Measurements from ENCODE around the gene FLT4. TPM values are rescaled to one million over a fixed set of nuclear protein-coding genes. Genes with fewer than 3 reads are reported as not detected.
"Not testable (repeated sequence)": the region's sequence is repeated elsewhere in the genome, so short reads cannot be mapped to it uniquely, and the experiment has no call there.

FLT4 gene
- total RNA-seq, 1 donor from 2014 or later, result 541 TPM

DNA sequence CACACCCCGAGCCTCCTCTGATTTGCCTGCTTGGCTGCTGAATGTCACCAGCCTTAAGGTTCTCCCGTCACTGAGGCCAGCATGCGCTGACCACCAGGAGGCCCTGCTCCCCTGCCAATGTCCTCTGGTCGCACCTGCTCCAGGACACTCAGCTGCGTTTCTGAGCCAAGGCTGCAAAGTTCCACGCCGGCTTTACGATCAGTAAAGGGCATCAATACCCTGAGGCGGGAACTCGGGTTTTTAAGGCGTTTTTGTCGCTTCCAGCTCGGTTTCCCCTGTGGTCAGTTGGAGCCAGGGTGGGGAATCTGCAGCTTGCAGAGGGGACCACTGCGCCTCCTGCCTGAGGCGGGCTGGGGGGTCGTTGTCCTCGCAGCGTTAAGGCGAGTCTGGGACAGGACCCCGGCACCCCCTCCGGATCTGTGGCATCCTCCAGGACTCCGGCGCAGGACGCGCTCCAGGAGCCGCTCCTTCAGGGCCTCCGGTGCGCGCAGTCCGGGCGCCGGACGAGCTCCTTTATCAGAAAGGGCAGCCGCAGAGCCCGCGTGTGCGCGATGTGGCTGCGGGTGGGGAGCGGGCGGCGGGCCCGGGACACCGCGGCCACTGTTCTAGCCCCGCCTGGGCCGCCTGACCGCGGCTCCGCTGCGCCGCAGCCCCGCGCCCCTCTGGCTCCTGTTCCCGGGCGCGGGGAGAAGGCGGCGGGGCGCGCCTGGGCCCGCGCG, 24.1 kb upstream of the FLT4 start:
- peak; percentile 38 for DNase-seq (ENCODE audit: low spot score)
- no peaks in the 10 kb centered on the region for H3K9me3 Mint-ChIP-seq (ENCODE audit: unreplicated experiment)
- peaks cover 17% of the 10 kb centered on the region for H3K27me3 Mint-ChIP-seq (ENCODE audit: unreplicated experiment)
- TF ChIP-seq, protein P1, sequence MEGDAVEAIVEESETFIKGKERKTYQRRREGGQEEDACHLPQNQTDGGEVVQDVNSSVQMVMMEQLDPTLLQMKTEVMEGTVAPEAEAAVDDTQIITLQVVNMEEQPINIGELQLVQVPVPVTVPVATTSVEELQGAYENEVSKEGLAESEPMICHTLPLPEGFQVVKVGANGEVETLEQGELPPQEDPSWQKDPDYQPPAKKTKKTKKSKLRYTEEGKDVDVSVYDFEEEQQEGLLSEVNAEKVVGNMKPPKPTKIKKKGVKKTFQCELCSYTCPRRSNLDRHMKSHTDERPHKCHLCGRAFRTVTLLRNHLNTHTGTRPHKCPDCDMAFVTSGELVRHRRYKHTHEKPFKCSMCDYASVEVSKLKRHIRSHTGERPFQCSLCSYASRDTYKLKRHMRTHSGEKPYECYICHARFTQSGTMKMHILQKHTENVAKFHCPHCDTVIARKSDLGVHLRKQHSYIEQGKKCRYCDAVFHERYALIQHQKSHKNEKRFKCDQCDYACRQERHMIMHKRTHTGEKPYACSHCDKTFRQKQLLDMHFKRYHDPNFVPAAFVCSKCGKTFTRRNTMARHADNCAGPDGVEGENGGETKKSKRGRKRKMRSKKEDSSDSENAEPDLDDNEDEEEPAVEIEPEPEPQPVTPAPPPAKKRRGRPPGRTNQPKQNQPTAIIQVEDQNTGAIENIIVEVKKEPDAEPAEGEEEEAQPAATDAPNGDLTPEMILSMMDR (IDR thresholded peaks at IDR 0.05; ENCODE audit: unreplicated experiment), result peak; percentile 24
- peaks cover 1% of the 10 kb centered on the region for H3K36me3 Mint-ChIP-seq (ENCODE audit: low read depth, unreplicated experiment)
- no peak overlapping the region for H3K27ac Mint-ChIP-seq (ENCODE audit: unreplicated experiment)
- peaks cover 24% of the 10 kb centered on the region for H3K4me1 Mint-ChIP-seq (ENCODE audit: unreplicated experiment)
- no peak overlapping the region for H3K4me3 Mint-ChIP-seq (ENCODE audit: unreplicated experiment)

DNA sequence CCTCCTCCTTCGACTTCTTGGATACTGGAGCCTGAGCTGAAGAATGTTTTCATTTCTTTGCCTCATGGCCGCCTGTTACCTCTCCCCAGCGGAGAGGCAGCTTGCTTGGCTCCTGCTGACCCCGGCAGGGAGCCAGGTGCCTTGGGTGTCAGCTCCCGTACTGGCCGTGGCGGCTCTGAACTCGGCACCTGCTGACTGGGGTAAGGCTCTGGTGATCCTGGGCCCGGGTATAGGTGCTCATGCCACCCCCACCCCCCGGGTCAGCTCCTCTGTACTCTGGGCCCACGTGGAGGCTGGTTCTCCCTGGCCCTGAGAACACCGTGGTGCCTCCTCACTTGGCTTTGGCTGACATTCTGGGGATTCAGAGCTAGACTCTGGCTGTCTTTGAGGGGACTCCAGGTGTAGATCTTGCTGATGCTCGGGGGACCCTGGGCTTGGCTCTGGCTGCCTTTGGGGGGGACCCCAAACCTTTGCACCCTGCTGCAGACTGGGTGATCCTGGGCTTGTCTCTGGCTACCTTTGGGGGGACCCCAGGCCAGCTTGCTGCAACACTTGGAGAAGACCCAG, 22.6 kb upstream of the FLT4 start:
- not testable (repeated sequence) for H3K36me3 Mint-ChIP-seq (ENCODE audit: low read depth, unreplicated experiment); H3K4me3 Mint-ChIP-seq (ENCODE audit: unreplicated experiment); H3K27ac Mint-ChIP-seq (ENCODE audit: unreplicated experiment); DNase-seq (ENCODE audit: low spot score); H3K9me3 Mint-ChIP-seq (ENCODE audit: unreplicated experiment)
- Mint-ChIP-seq H3K4me1 (ENCODE audit: unreplicated experiment) (peaks cover 27% of the 10 kb centered on the region), H3K27me3 (ENCODE audit: unreplicated experiment) (peaks cover 17% of the 10 kb centered on the region)

DNA sequence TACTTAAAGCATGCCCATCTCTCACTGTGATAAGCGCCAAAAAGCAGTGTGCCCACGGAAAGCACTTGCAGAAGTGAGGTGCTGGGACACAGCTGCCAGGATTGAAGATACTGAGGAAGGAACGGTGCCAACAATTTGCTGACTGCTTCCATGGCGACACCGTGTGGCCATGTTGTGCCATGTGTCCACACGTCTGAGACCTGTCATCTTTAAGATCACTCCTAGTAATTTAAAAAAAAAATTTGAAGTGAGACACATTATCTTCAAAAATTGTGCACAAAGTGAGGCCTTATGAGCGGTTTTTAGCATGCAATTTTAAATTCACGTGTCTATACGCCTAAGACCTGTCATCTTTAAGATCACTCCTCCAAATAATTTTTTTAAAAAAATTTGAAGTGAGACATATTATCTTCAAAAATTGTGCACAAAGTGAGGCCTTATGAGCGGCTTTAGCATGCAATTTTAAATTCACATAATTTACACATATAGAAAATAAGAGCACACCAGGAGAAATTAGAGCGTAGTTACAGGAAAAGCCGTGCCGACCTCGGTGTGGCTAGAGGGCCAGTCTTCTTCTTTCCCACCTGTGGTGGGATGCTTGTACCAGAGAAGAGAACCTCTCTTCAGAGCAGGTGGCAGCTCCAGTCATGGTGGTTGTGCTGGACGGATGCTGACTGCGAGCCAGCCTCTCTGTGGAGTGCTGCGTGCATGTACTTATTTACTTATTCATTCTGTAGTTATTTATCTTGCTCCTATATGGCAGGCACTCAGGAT, 21.4 kb upstream of the FLT4 start:
- peaks cover 17% of the 10 kb centered on the region for H3K27me3 Mint-ChIP-seq (ENCODE audit: unreplicated experiment)
- peak overlapping the region; percentile 42 for H3K4me3 Mint-ChIP-seq (ENCODE audit: unreplicated experiment)
- TF ChIP-seq, protein P1 (IDR thresholded peaks at IDR 0.05; ENCODE audit: unreplicated experiment), result peak; percentile 64
- H3K27ac Mint-ChIP-seq (ENCODE audit: unreplicated experiment), result no peak overlapping the region
- H3K4me1 Mint-ChIP-seq (ENCODE audit: unreplicated experiment), result peaks cover 27% of the 10 kb centered on the region
- no peaks in the 10 kb centered on the region for H3K9me3 Mint-ChIP-seq (ENCODE audit: unreplicated experiment)
- H3K36me3 Mint-ChIP-seq (ENCODE audit: low read depth, unreplicated experiment), result peaks cover 4% of the 10 kb centered on the region
- peak; percentile 73 for DNase-seq (ENCODE audit: low spot score)

DNA sequence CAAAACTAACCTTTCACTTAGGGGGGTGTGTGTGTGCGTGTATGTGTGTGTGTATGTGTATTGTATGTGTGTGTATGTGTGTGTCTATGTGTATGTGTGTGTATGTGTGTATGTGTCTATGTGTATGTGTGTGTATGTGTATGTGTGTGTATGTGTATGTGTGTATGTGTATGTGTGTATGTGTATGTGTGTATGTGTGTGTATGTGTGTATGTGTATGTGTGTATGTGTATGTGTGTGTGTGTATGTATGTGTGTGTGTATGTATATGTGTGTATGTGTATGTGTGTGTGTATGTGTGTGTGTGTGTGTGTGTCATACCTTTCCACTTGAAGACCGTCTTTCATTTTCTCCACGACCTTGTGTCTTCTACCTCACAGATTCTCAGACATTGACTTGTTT, 20.8 kb upstream of the FLT4 start:
- H3K27ac Mint-ChIP-seq (ENCODE audit: unreplicated experiment), result peak overlapping the region; percentile 20
- H3K27me3 Mint-ChIP-seq (ENCODE audit: unreplicated experiment), result peaks cover 17% of the 10 kb centered on the region
- TF ChIP-seq, protein P1 (IDR thresholded peaks at IDR 0.05; ENCODE audit: unreplicated experiment), result no peak

DNA sequence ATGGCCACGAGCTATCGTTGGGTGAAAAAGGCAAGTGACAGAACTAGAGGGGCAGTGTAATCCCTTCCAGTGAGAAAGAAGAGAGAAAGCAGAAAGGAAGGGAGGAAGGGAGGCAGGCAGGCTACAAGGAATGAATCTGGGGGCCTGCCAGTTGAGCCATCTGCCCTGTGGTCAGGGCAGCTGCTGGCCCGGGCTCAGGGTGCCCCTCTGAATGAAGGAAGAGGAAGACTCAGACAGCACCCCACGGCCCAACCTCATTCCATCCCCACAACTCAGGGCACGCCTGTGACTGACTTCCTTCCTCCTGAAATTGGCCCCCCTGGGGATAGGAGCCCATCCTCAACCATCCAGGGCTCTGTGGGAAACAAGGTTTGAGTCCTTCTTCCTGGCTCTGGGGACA, 20.3 kb upstream of the FLT4 start:
- TF ChIP-seq, protein P1 (IDR thresholded peaks at IDR 0.05; ENCODE audit: unreplicated experiment), result no peak
- Mint-ChIP-seq H3K9me3 (ENCODE audit: unreplicated experiment) (no peaks in the 10 kb centered on the region), H3K36me3 (ENCODE audit: low read depth, unreplicated experiment) (peaks cover 4% of the 10 kb centered on the region), H3K27ac (ENCODE audit: unreplicated experiment) (peak overlapping the region; percentile 20), H3K27me3 (ENCODE audit: unreplicated experiment) (peaks cover 15% of the 10 kb centered on the region), H3K4me1 (ENCODE audit: unreplicated experiment) (peaks cover 24% of the 10 kb centered on the region), H3K4me3 (ENCODE audit: unreplicated experiment) (no peak overlapping the region)
- DNase-seq (ENCODE audit: low spot score), result no peak

More for the DNA sequence above, 20.8 kb upstream of the FLT4 start:
- Mint-ChIP-seq H3K9me3 (ENCODE audit: unreplicated experiment) (no peaks in the 10 kb centered on the region), H3K4me3 (ENCODE audit: unreplicated experiment) (peak overlapping the region; percentile 42), H3K4me1 (ENCODE audit: unreplicated experiment) (peaks cover 27% of the 10 kb centered on the region), H3K36me3 (ENCODE audit: low read depth, unreplicated experiment) (peaks cover 4% of the 10 kb centered on the region)
- no peak for DNase-seq (ENCODE audit: low spot score)

All from endothelial cell (in vitro differentiated cells).